ENCODE results near the gene CNTNAP2. TPM values are rescaled to one million over a fixed set of nuclear protein-coding genes. Genes with fewer than 3 reads are reported as not detected.
"Not testable (repeated sequence)": the region's sequence is repeated elsewhere in the genome, so short reads cannot be mapped to it uniquely, and the experiment has no call there.

Gene CNTNAP2
- total and polyA plus RNA-seq, 2 of the 8 experiments (the other 6 are each of a cell fraction or from before 2014, with no cell fraction given) = 27.9 to 71.0 TPM

DNA sequence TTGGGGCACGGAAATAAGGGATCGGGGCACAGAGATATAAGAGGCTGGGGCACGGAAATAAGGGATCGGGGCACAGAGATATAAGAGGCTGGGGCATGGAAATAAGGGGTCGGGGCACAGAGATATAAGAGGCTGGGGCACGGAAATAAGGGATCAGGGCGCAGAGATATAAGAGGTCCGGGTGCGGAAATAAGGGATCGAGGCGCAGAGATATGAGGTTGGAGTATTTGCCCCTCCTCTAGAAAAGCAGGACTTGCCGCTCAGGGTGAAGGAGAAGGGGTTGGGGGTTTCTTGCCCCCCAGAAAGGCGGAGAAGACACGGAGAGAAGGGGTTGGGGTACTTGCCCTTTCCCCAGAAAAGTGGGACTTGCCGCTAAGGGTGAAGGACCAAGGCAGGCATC, 131.4 kb downstream of the CNTNAP2 start:
- Histone ChIP-seq H3K4me1 (replicated peaks in 1 of 4; ENCODE audit: control insufficient read depth in 3 of 4, insufficient read depth in 4 of 4, low read length in 3 of 4) (peaks cover 0 to 11% (median 7%) of the 10 kb centered on the region in 4 experiments; a peak in 4 of 7 replicates), H4K5ac (ENCODE audit: insufficient read length, low read depth, low read length) (peak overlapping the region; percentile 1), H3K56ac (replicated peaks; ENCODE audit: insufficient read length, low read depth, low read length) (peak overlapping the region; percentile 19), H3K4me2 (ENCODE audit: insufficient read depth in 1 of 2, low read depth in 2 of 2, low read length in 2 of 2) (peak overlapping the region; percentile 65 to 82), H3K27ac (ENCODE audit: low read depth, low read length) (peak overlapping the region; percentile 11; the same call in 1 of the 2 replicates), H3K79me2 (ENCODE audit: control insufficient read depth in 1 of 2, insufficient read depth in 2 of 2, low read length in 2 of 2) (peaks cover 15 to 71% of the 10 kb centered on the region in 2 experiments), H3K36me3 (ENCODE audit: control insufficient read depth in 2 of 4, insufficient read depth in 4 of 4, low read length in 3 of 4) (peaks cover 0 to 14% (median 0%) of the 10 kb centered on the region in 4 experiments; a peak in 1 of 8 replicates), H3K9ac (replicated peaks in 1 of 4; ENCODE audit: extremely low read depth in 1 of 4, low read depth in 3 of 4, low read length in 3 of 4) (peak overlapping the region; percentile 35 to 87 (median 54)), H2BK5ac (ENCODE audit: low read depth, low read length) (peak overlapping the region; percentile 90; the same call in 1 of the 2 replicates), H3K4me3 (ENCODE audit: extremely low read depth in 1 of 4, insufficient read depth in 2 of 4, low read depth in 3 of 4, low read length in 4 of 4) (peak overlapping the region; percentile 74 to 96 (median 81))
- H4K8ac ChIP-seq (ENCODE audit: extremely low read depth, insufficient read depth, low read length); FAIRE-seq; H4K20me1 ChIP-seq (replicated peaks in 1 of 2; ENCODE audit: control insufficient read depth in 1 of 2, insufficient read depth in 2 of 2, low read length in 2 of 2); H4K91ac ChIP-seq (replicated peaks; ENCODE audit: insufficient read length, low read length); H3K9me3 ChIP-seq (ENCODE audit: insufficient read depth in 2 of 2, low read depth in 1 of 2, low read length in 1 of 2); DNase-seq (ENCODE audit: low read depth in 1 of 2, low spot score in 2 of 2); H3K14ac ChIP-seq (ENCODE audit: insufficient read length); H3K27me3 ChIP-seq (replicated peaks in 1 of 4; ENCODE audit: control insufficient read depth in 3 of 4, extremely low read depth in 1 of 4, insufficient read depth in 3 of 4, low read length in 3 of 4); H2AK5ac ChIP-seq (ENCODE audit: low read depth, low read length); H2BK15ac ChIP-seq (ENCODE audit: low read length); H2BK12ac ChIP-seq (ENCODE audit: low read depth, low read length); H3K18ac ChIP-seq (ENCODE audit: extremely low read depth, low read length); H2BK120ac ChIP-seq (replicated peaks; ENCODE audit: low read depth, low read length); H3K23ac ChIP-seq (ENCODE audit: insufficient read length); CTCF ChIA-PET (ENCODE audit: partially characterized antibody); H3K23me2 ChIP-seq (ENCODE audit: low read depth, low read length); H3K4ac ChIP-seq (replicated peaks; ENCODE audit: insufficient read length, low read depth, low read length); H3K79me1 ChIP-seq (ENCODE audit: low read depth, low read length); H2BK20ac ChIP-seq (ENCODE audit: low read length); H2AFZ ChIP-seq (ENCODE audit: low read length): not testable (repeated sequence)
- POLR2A ChIA-PET (ENCODE audit: partially characterized antibody) = interaction anchor here (1.0 kb wide), 1 partner anchor 10 kb away, joined by 5 read pairs; no protein-coding TSS in a partner anchor
- TF ChIP-seq CREB1 (IDR thresholded peaks at IDR 0.05) = peak; percentile 66; the same call in 1 of the 2 replicates
- WGBS, 2 experiments (ENCODE audit: extremely low coverage in 1 of 2, insufficient coverage in 1 of 2, insufficient read length in 1 of 2, insufficient replicate concordance in 2 of 2, low coverage in 1 of 2, low lambda C conversion rate in 2 of 2, missing lambda C conversion rate in 1 of 2) = 4% methylated on average over 13 of the region's 15 CpGs; no CpG with 5 or more reads in 1 of the 2 experiments
